HG03575 (cell line): ENCODE data around the gene POLR1E.
"Not testable (repeated sequence)": the region's sequence is repeated elsewhere in the genome, so short reads cannot be mapped to it uniquely, and the experiment has no call there.

ENCODE experiments used
- ATAC-seq: cut with Tn5 transposase; IDR thresholded peaks from one replicate; pipeline ENCODE4 v1.9.1; 2021; ENCODE audit not compliant: unreplicated experiment, insufficient number of reproducible peaks, low FRiP score; ENCODE audit errors: extremely low read depth

POLR1E gene

DNA sequence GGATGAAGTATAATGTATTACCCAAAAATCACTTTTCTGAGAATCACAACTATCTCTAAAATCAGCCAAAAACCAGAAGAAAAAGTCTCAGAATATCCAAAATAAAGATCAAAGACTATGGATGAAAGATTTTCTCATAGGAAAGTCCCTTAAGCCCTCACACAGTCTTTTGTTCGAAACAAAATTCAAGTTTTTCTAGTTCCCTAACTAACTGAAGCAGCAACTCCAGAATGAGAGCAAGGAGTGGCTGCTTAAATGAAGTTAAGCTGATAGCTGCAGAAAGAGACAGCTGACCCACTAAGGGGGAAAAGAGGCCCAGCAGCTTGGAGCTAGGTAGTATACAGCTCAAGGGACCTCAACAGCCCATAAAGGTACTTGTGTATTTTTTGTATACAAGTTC, 28.9 kb upstream of the POLR1E start:
- no peak for ATAC-seq

DNA sequence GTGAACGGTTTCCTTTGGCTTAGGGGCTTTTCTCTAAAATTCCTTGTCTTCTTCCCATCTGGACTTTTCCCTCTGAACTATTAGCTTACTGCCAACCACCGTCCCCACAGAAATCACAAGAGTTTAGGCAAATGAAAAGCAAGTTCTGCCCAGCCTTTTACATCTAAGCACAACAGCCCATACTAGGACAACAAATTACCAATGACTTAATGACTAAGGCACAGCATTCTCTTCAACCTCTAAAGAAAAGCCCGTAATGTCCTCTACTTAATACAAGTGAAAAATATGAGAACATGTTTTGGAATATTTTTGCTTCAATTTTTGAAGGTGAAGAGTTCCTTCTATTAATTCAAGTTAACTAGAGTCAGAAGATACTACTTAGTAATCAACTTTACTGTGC, 21.7 kb upstream of the POLR1E start:
- ATAC-seq: no peak

DNA sequence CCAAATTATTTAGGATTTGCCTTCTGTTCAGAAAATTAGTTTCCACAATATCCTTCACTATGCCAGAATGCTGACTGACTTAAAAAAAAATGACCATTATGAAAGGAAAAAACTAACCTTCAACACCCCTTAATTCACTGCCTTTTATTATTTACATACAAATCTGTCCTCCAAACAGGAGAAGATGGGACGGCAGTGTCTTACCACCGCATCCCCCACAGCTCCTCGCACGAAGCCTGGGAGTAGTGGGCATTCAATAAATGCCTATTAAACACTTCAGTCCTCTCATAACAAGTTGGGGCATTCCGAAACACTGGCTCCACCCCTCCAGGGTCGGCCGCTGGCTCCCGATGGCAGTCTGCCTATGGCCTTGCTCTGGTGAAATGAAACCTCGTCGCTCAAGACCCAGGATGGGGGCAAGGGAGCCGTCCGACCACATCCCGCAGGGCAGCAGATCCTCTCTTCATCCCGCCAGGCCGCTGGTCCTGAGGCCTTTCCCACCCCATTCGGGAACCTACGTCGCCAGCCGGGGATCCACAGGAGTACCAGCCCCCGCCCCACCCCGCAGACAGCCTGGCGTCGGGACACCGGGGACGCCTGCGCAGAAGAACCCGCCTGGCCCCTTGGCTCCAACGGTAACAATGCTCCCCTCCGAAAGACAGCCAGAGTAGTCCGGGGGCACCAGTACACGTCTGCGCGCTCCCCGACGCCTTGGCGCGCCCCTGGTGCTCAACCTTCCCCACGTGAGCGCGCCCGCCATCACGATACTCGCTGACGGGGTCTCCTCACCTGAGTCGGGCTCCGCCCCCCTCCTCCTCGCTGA, 21.1 kb upstream of the POLR1E start:
- ATAC-seq: peak; percentile 7

DNA sequence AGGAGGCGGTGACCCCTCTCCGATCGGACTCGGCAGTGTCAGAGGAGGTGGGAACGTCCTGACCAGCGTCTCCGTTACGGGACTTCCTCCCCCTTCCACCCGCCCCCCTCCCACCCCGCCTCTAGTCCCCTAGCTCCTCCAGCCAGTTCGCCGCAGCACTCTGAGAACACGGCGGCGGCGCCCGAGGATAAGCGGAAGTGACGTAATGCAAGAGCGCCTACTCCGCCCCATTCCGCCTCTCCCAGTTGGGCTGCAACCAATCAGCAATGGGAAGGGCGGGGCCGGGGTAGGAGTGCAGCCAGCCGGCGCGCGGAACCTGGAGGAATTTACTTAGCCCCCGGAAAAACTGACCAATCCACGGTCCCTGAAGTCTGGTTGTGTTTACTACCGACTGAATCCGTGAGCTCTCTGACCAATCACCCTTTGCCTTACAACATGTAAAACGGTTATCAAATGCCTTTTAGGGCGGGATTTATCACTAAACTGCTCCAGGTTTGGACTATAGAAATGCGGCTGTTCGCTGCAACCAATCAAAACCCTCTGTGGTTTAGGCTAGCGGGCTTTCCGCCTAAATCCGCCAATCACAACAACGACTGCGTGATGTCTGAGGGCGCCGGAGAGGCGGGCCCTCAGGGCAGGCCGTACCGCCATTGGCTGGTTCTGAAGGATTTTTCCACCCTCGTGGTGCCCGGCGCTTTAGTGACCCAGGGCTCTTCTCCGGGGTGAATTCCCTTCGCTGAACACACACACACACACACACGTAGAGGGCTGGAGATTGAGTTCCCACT, 20.3 kb upstream of the POLR1E start, which contains the start of gene ZBTB5:
Gene ZBTB5, minus strand, starts transcription at position 202 of the 788 bp plus-strand sequence. CDS start 22,899 bp downstream, outside the sequence.
- peak; percentile 63 for ATAC-seq

DNA sequence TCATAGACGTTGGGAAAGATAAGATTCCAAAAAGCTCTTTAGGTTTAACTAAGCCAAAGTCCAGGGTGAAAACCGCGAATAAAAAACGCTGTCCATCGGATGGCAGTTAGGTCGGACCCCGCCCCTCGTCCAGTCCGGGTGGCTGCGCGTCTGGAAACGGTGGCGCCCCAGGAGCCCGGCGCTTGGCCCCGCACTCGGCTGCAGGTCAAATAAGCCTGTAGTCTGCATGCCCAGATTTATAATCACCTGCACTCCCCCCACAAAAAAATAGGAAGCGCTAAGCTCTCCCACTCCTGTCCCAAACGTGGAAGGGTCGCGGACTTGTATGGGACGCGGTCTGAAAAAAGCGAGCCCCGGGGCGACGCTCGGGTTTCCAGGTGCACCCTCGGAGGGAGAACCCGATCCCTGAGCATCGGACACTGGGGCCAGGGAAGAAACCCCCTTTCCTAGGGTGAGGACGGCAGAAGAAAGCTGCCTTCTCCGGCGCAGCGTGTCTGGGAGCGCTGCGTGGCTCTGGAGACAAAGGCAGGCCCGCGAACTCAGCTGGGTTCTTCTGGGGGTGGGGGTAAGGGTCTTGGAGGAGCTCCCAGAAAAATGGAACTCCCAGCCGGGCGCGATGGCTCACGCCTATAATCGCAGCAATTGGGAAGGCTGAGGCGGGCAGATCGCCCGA, 19.6 kb upstream of the POLR1E start:
- peak; percentile 1 for ATAC-seq

DNA sequence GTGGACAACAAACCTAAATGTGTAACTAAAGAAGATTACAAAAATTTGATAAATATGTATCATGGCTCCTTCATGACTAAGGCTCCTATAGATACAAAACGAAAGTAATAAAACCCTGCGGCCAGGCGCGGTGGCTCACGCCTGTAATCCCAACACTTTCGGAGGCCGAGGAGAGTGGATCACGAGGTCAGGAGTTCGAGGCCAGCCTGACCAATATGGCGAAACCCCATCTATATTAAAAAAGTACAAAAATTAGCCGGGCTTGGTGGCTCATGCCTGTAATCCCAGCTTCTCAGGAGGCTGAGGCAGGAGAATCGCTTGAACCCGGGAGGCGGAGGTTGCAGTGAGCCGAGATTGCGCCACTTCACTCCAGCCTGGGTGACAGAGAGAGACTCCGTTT, 18.2 kb upstream of the POLR1E start:
- ATAC-seq: not testable (repeated sequence)

DNA sequence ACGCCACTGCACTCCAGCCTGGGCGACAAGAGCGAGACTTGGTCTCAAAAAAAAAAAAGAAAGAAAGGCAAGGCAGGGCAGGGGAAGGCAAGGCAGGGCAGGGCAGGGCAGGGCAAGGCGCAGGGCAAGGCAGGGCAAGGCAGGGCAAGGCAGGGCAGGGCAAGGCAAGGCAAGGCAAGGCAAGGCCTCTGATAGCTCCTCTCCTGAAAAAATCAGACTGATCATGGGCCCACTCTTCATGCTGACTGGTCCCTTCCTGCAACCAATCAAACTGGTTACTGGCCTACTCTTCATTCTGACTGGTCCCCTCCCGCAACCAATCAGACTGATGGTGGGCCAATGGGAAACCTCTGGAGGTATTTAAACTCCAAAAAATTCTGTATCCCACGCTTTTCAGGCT, 17.1 kb upstream of the POLR1E start:
- no peak for ATAC-seq

DNA sequence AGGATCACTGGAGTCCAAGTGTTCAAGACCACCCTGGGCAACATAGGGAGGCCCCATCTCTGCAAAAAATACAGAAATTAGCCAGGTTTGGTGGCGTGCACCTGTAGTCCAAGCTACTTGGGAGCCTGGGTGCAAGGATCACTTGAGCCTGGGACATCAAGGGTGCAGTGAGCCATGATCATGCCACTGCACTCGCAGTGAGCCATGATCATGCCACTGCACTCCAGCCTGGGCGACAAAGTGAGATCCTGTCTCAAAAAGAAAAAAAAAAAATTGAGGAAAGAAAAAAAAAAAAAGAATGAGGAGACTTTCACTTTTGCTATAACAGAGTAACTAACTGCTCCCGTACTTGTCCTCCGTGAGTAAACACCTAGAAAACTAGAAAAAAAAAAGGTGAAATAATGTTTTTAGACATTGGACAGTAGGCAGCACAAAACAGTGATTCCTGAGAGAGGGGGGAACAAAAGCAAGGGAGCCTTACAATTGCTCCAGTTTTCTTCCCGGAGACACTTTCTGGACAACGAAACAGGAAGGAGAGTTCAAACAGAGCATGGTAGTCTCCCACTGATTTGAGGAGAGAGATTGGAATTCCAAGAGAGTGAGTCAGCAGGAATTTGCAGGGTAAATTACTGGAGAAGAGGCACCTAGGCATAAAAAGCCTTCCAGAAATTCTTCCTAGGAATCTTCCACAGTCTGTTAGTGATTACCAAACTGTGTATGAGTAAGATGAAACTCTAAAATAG, 13.6 kb upstream of the POLR1E start:
- ATAC-seq: no peak

DNA sequence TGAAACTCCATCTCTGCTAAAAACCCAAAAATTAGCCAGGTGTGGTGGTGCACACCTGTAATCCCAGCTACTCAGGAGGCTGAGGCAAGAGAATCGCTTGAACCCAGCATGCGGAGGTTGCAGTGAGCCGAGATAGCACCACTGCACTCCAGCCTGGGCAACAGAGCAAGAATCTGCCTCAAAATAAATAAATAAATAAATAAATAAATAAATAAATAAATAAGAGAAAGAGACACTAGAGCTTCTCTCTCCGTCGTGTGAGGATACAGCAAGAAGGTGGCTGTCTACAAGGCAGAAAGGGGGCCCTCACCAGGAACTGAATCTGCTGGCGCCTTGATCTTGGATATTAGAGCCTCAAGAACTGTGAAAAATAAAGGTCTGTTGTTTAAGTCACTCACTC, 11.8 kb upstream of the POLR1E start:
- ATAC-seq: not testable (repeated sequence)

DNA sequence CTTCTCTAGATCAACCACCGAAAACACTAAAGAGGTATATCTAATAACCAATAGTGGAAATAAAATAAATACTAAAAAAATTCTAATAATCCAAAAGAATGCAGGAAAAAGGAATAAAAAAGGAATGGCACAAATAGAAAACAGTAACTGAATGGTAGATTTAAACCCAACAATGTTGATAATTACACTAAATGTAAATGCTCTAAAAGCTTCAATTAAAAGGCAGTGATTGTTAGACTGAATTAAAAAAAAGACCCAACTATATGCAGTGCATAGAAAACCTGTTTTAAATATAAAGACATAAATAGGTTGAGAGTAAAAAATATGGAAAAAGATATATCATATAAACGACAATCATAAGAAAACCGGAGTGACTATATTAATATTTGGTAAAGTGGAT, 11.3 kb upstream of the POLR1E start:
- no peak for ATAC-seq

DNA sequence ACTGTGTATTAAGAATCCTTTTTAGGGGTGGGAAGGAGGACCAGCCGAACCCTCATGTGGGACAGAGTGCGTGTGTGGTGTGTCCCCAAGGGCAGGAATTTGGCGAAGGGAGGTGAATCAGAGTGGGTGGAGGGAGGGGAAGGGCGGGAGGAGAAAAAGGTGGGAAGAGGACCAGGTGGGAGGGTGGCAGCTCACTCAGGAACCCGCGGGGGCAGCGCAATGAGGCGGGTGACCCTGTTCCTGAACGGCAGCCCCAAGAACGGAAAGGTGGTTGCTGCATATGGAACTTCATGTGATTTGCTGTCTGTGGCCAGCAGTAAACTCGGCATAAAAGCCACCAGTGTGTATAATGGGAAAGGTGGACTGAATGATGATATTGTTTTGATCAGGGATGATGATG, 8.8 kb upstream of the POLR1E start:
- ATAC-seq: no peak

DNA sequence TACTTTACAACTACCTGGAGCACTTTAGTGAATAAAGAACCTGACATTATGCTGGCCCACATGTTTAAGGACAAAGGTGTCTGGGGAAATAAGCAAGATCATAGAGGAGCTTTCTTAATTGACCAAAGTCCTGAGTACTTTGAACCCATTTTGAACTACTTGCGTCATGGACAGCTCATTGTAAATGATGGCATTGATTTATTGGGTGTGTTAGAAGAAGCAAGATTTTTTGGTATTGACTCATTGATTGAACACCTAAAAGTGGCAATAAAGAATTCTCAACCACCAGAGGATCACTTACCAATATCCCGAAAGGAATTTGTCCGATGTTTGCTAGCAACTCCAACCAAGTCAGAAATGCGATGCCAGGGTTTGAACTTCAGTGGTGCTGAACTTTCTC, 8.3 kb upstream of the POLR1E start:
- ATAC-seq: not testable (repeated sequence)

DNA sequence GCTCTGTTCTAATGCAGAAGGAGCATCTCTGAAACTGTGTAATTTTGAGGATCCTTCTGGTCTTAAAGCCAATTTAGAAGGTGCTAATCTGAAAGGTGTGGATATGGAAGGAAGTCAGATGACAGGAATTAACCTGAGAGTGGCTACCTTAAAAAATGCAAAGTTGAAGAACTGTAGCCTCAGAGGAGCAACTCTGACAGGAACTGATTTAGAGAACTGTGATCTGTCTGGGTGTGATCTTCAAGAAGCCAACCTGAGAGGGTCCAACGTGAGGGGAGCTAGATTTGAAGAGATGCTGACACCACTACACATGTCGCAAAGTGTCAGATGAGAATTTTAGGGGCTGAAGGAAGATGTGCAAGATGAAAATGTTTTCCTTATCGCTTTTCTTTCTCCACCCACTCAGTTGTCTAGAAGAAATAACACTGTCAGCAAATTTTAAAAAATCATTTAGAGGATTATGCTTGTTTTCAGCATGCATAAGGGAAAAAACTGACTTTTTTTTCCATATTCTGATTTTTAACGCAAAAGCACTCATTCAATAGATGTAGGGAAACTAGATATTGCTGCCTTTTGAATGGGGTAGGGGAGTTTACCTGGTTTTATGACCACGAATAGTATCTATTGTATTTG, 7.6 kb upstream of the POLR1E start:
- ATAC-seq: not testable (repeated sequence)

DNA sequence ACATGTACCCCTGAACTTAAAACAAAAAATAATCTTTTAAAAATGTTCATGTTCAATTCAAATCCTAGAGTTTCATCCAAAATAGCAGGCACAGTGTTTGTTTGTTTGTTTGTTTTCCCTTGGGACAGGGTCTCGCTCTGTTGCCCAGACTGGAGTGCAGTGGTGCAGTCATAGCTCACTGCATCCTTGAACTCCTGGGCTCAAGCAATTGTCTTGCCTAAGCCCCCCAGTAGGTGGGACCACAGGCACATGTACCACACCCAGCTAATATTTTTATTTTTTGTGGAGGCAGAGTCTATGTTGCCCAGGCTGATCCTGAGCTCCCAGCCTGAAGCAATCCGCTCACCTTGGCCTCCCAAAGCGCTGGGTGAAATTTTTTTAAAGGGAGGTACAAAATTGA, 5.0 kb upstream of the POLR1E start:
- ATAC-seq: no peak

DNA sequence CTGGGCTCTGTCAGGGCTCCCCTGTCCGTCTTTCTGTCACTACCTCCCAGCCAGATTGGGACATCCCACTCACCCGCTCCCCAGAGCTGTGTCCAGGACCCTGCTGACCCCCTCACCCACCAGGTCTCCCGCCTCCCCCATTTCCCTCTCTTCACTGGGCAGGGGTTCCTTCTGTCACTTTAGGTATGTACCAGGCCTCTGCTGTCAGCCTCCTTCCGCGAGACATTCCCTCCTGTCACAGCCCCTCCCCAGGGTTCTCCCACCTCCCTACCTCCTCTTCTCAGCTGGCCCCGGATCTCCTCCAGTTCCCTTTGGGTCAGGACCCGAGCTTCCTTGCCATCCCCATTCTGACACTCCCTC, 488 bp downstream of the POLR1E start:
- no peak for ATAC-seq

DNA sequence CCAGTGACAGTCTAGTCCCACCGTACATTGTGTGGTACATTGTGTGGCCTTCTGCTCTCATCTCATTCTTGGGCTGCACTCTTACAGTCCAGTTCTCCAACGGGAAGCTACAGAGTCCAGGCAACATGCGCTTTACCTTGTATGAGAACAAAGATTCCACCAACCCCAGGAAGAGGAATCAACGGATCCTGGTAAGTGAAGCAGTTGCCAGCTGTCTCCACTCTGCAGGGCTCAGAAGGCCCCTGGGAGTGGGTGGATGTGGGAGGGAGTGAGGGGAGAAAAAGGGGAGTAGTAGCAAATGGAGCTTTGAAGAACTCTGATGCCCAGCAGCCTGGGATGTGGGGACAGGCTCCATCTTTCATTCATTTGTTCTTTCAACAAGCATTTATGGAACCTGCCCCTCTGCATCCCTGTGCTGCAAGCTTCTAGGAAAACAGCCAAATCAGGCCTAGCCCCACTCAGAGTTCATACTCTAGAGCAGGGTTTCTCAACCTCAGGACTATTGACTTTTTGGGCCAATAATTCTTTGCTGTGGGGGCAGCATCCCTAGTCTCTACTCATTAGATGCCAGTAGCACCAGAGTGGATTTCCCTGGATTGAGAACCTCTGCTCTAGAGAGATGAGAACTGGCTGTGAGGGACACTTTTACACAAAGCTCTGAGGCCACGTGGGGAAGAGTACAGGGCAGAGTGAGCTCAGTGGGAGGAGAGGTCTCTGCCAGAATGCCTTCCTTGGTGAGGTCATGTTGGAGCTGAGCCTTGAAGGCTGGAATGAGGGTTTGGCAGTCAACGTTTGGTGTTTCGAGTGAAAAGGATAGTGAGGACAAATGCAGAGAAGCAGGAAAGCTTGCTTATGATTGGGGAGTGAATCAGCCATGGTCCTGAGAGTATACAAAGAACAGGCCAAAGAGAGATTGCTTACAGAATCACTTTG, 1.1 kb downstream of the POLR1E start:
- no peak for ATAC-seq

DNA sequence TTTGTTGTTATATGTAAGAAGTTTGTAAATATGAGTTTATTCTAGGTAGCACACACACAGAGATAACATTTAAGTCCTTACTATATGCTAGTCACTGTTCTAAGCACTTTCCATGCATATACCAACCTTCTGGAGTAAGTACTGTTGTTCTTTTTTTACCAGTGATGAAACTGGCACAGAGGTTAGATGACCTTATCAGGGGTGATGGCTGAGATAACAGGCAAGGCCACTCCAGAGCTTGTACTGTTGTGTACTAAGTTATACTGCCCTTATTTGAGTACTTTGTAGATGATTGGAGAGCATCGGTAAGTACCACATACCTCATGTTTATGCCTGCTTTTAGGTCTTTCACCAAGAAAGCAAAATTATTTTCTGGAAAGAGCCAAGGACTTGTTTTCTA, 6.2 kb downstream of the POLR1E start:
- ATAC-seq: no peak

DNA sequence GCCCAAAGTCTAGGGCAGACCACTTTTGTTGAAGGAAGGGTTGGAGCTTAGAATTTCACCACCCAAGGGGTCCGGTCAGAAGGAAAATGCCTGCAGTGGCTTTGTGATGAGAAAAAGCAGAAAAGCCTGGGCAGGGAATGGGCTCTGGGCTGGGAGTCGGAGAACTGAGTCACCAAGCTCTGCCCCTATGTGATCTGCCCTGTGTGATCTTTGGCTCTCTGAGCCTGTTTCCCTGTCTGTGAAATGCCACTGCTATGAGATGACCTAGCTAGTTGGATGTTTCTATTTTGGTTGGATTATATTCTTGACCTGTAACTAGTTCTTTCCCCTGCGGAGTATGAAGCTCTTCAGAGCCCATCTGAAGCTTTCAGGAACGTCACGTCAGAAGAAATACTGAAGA, 9.8 kb downstream of the POLR1E start:
- no peak for ATAC-seq
